ENCODE results near the gene CASR.

CASR gene

GRCh38 chr3:122215592-122216298 is 32.3 kb downstream of the CASR start:
- no peak for DNase-seq (ENCODE audit: low spot score)

GRCh38 chr3:122217901-122218300 is 34.4 kb downstream of the CASR start:
- no peak for DNase-seq (ENCODE audit: low spot score)

GRCh38 chr3:122219242-122219872 is 35.9 kb downstream of the CASR start:
- no peak for DNase-seq (ENCODE audit: low spot score)

- DNase-seq (ENCODE audit: low spot score), result no peak
Observed at GRCh38 chr3:122227036-122227781, 43.7 kb downstream of the CASR start.

- no peak for DNase-seq (ENCODE audit: low spot score)
Observed at GRCh38 chr3:122230174-122230573, 46.7 kb downstream of the CASR start.

GRCh38 chr3:122231465-122232157 is 48.1 kb downstream of the CASR start:
- no peak for DNase-seq (ENCODE audit: low spot score)

GRCh38 chr3:122232485-122232884 is 49.0 kb downstream of the CASR start:
- DNase-seq (ENCODE audit: low spot score), result no peak

GRCh38 chr3:122233101-122233952 is 49.9 kb downstream of the CASR start:
- DNase-seq (ENCODE audit: low spot score), result no peak

GRCh38 chr3:122234117-122234516 is 50.6 kb downstream of the CASR start:
- DNase-seq (ENCODE audit: low spot score), result no peak

GRCh38 chr3:122235147-122235546 is 51.7 kb downstream of the CASR start:
- no peak for DNase-seq (ENCODE audit: low spot score)

- DNase-seq (ENCODE audit: low spot score), result no peak
Observed at GRCh38 chr3:122239112-122239511, 55.6 kb downstream of the CASR start.

GRCh38 chr3:122245513-122246174 is 62.2 kb downstream of the CASR start:
- no peak for DNase-seq (ENCODE audit: low spot score)

GRCh38 chr3:122246199-122246598 is 62.7 kb downstream of the CASR start:
- no peak for DNase-seq (ENCODE audit: low spot score)

GRCh38 chr3:122247087-122247824 is 63.8 kb downstream of the CASR start:
- DNase-seq (ENCODE audit: low spot score), result no peak

- peak; percentile 43 for DNase-seq (ENCODE audit: low spot score)
Observed at GRCh38 chr3:122247825-122248185, 64.3 kb downstream of the CASR start.

- DNase-seq (ENCODE audit: low spot score), result no peak
Observed at GRCh38 chr3:122251428-122251827, 68.0 kb downstream of the CASR start.

- DNase-seq (ENCODE audit: low spot score), result no peak
Observed at GRCh38 chr3:122253581-122253980, 70.1 kb downstream of the CASR start.

- no peak for DNase-seq (ENCODE audit: low spot score)
Observed at GRCh38 chr3:122255757-122256439, 72.4 kb downstream of the CASR start.

- DNase-seq (ENCODE audit: low spot score), result no peak
Observed at GRCh38 chr3:122257644-122258364, 74.3 kb downstream of the CASR start.
